ENCODE data around the gene CA10.

CA10 gene

DNA sequence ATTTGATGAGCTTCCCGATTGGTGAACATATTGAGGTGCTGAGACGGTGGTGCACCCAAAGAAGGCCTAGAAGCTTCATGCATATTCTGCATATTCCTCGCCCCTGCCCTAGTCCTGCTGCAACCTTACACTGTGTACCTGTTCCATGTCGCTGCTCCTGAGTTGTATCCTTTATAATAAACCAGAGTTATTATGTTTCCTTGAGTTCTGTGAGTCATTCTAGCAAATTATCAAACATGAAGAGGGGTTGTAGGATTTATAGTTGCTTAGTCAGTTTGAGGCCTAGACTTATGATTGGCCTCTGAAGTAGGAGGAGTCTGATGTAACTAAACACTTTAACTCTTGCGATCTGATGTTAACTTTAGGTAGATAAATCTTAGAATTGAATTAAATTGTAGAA is 436.8 kb downstream of the CA10 start:
- Histone ChIP-seq H2AFZ (ENCODE audit: low read length) (no peak overlapping the region), H3K9me3 (ENCODE audit: insufficient read depth, low read depth, low read length) (no peaks in the 10 kb centered on the region), H3K79me2 (ENCODE audit: insufficient read depth, low read length) (no peaks in the 10 kb centered on the region), H3K9me2 (replicated peaks; ENCODE audit: low read depth, low read length) (no peaks in the 10 kb centered on the region), H3F3A (ENCODE audit: low read depth) (no peaks in the 10 kb centered on the region), H3K27me3 (ENCODE audit: insufficient read depth, low read length, poor library complexity, severe bottlenecking) (no peaks in the 10 kb centered on the region), H3K4me1 (ENCODE audit: insufficient read depth, low read length, poor library complexity, severe bottlenecking) (no peaks in the 10 kb centered on the region), H3K4me2 (ENCODE audit: low read depth, low read length, poor library complexity, severe bottlenecking) (no peak overlapping the region), H4K20me1 (ENCODE audit: insufficient read depth, low read length, poor library complexity, severe bottlenecking) (no peaks in the 10 kb centered on the region), H3K9ac (ENCODE audit: low read depth, low read length, poor library complexity, severe bottlenecking) (no peak overlapping the region), H3K36me3 (ENCODE audit: insufficient read depth, low read length) (no peaks in the 10 kb centered on the region), H3K4me3 (ENCODE audit: low read length, poor library complexity, severe bottlenecking) (no peak overlapping the region)
- TF ChIP-seq EZH2phosphoT487 (IDR thresholded peaks at IDR 0.05; ENCODE audit: borderline replicate concordance) = no peak
- TF ChIP-seq, protein P1, sequence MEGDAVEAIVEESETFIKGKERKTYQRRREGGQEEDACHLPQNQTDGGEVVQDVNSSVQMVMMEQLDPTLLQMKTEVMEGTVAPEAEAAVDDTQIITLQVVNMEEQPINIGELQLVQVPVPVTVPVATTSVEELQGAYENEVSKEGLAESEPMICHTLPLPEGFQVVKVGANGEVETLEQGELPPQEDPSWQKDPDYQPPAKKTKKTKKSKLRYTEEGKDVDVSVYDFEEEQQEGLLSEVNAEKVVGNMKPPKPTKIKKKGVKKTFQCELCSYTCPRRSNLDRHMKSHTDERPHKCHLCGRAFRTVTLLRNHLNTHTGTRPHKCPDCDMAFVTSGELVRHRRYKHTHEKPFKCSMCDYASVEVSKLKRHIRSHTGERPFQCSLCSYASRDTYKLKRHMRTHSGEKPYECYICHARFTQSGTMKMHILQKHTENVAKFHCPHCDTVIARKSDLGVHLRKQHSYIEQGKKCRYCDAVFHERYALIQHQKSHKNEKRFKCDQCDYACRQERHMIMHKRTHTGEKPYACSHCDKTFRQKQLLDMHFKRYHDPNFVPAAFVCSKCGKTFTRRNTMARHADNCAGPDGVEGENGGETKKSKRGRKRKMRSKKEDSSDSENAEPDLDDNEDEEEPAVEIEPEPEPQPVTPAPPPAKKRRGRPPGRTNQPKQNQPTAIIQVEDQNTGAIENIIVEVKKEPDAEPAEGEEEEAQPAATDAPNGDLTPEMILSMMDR (conservative IDR thresholded peaks at IDR 0.05; ENCODE audit: low read length) = no peak

DNA sequence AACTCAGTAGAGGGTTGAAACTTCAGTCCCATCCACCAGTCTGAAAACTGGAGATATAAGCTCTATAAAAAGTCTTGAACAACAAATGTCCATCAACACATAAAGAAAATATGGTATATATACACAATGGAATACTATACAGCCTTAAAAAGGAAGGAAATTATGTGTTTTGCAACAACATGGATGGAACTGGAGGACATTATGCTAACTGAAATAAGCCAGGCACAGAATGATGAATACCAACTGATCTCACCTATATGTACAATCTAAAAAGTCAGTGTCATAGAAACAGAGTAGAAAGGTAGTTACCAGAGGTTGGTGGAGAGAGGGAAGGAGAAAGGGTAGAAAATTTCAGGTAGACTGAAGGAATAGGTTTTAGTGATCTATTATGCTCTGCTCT is 438.1 kb downstream of the CA10 start:
- TF ChIP-seq EZH2phosphoT487 (IDR thresholded peaks at IDR 0.05; ENCODE audit: borderline replicate concordance) = no peak
- TF ChIP-seq, protein P1 (conservative IDR thresholded peaks at IDR 0.05; ENCODE audit: low read length) = no peak
- no peak overlapping the region for H3K9ac ChIP-seq (ENCODE audit: low read depth, low read length, poor library complexity, severe bottlenecking)

DNA sequence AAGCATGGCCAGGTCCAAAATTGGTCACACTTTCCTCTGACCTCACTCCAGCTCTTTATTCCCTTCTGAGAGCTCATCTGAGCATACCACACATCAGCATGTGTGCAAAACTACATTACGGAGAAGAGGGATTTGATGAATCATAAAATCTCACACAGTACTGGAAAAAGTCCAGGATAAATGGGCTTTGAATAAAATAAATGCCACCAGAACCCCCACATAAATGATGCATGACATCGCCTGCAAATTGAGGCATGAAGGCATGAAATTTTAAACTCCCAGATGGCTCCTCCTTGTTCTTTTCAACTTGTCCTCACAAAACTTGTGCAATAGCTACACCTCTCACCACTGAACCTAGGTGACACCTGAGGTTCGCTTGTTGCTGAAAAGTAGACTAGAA is 439.5 kb downstream of the CA10 start:
- Histone ChIP-seq H4K20me1 (ENCODE audit: insufficient read depth, low read length, poor library complexity, severe bottlenecking) (no peaks in the 10 kb centered on the region), H3K9me3 (ENCODE audit: insufficient read depth, low read depth, low read length) (no peaks in the 10 kb centered on the region), H3K4me2 (ENCODE audit: low read depth, low read length, poor library complexity, severe bottlenecking) (no peak overlapping the region), H2AFZ (ENCODE audit: low read length) (no peak overlapping the region), H3K36me3 (ENCODE audit: insufficient read depth, low read length) (no peaks in the 10 kb centered on the region), H3K9me2 (replicated peaks; ENCODE audit: low read depth, low read length) (no peaks in the 10 kb centered on the region), H3K9ac (ENCODE audit: low read depth, low read length, poor library complexity, severe bottlenecking) (no peak overlapping the region), H3K4me3 (ENCODE audit: low read length, poor library complexity, severe bottlenecking) (no peak overlapping the region), H3F3A (ENCODE audit: low read depth) (no peaks in the 10 kb centered on the region), H3K79me2 (ENCODE audit: insufficient read depth, low read length) (no peaks in the 10 kb centered on the region), H3K4me1 (ENCODE audit: insufficient read depth, low read length, poor library complexity, severe bottlenecking) (no peaks in the 10 kb centered on the region), H3K27me3 (ENCODE audit: insufficient read depth, low read length, poor library complexity, severe bottlenecking) (no peaks in the 10 kb centered on the region)
- TF ChIP-seq EZH2phosphoT487 (IDR thresholded peaks at IDR 0.05; ENCODE audit: borderline replicate concordance) = no peak
- TF ChIP-seq, protein P1 (conservative IDR thresholded peaks at IDR 0.05; ENCODE audit: low read length) = no peak

More for the DNA sequence above, 438.1 kb downstream of the CA10 start:
- no peaks in the 10 kb centered on the region for H3K4me1 ChIP-seq (ENCODE audit: insufficient read depth, low read length, poor library complexity, severe bottlenecking)
- H3F3A ChIP-seq (ENCODE audit: low read depth) = no peaks in the 10 kb centered on the region
- no peaks in the 10 kb centered on the region for H3K27me3 ChIP-seq (ENCODE audit: insufficient read depth, low read length, poor library complexity, severe bottlenecking)
- no peaks in the 10 kb centered on the region for H3K9me2 ChIP-seq (replicated peaks; ENCODE audit: low read depth, low read length)
- no peaks in the 10 kb centered on the region for H3K9me3 ChIP-seq (ENCODE audit: insufficient read depth, low read depth, low read length)
- H2AFZ ChIP-seq (ENCODE audit: low read length) = no peak overlapping the region
- H4K20me1 ChIP-seq (ENCODE audit: insufficient read depth, low read length, poor library complexity, severe bottlenecking) = no peaks in the 10 kb centered on the region
- no peaks in the 10 kb centered on the region for H3K79me2 ChIP-seq (ENCODE audit: insufficient read depth, low read length)
- H3K4me3 ChIP-seq (ENCODE audit: low read length, poor library complexity, severe bottlenecking) = no peak overlapping the region
- no peak overlapping the region for H3K4me2 ChIP-seq (ENCODE audit: low read depth, low read length, poor library complexity, severe bottlenecking)
- no peaks in the 10 kb centered on the region for H3K36me3 ChIP-seq (ENCODE audit: insufficient read depth, low read length)
